Epithelial cell of proximal tubule (primary cell): ENCODE measurements around the gene SND1. TPM values are rescaled to one million over a fixed set of nuclear protein-coding genes. Genes with fewer than 3 reads are reported as not detected.

Source experiments
- DNase-seq: peaks from one replicate; pipeline ENCODE4 v3.0.0-alpha.2; 2011; ENCODE audit warnings: low read depth
- H3K4me3 ChIP-seq: 2 replicates; pipeline ENCODE4 v1.5.1; 2011; ENCODE audit warnings: low read depth, mild to moderate bottlenecking, low read length
- CTCF ChIP-seq: conservative IDR thresholded peaks from 2 replicates; pipeline ENCODE4 v1.5.1; 2012; ENCODE audit warnings: low read depth, mild to moderate bottlenecking, low read length
- total RNA-seq: library from RNA; depleted of rRNA; stranded (reverse); fragments of >200 nt; gene quantifications from 2 replicates; pipeline ENCODE4 v1.2.3, GENCODE V29; 2015

SND1 gene
- total RNA-seq, 1 donor from 2014 or later, result 122 TPM

GRCh38 chr7:127619681-127620405 lies 32.2 kb upstream of the SND1 start:
- no peak for TF ChIP-seq CTCF
- no peak for DNase-seq

GRCh38 chr7:127620406-127621233 lies 31.4 kb upstream of the SND1 start:
- no peak for TF ChIP-seq CTCF
- no peak overlapping the region for H3K4me3 ChIP-seq
- no peak for DNase-seq

More at GRCh38 chr7:127619681-127620405, 32.2 kb upstream of the SND1 start:
- no peak overlapping the region for H3K4me3 ChIP-seq

GRCh38 chr7:127625331-127625730 lies 26.7 kb upstream of the SND1 start:
- TF ChIP-seq CTCF, result no peak
- no peak overlapping the region for H3K4me3 ChIP-seq
- DNase-seq, result no peak

GRCh38 chr7:127628445-127628844 lies 23.5 kb upstream of the SND1 start:
- H3K4me3 ChIP-seq, result no peak overlapping the region
- no peak for TF ChIP-seq CTCF
- no peak for DNase-seq

- peak; percentile 68 for TF ChIP-seq CTCF
- no peak for DNase-seq
- no peak overlapping the region for H3K4me3 ChIP-seq
Measured at GRCh38 chr7:127629268-127629854, 22.6 kb upstream of the SND1 start.

GRCh38 chr7:127632276-127632910 lies 19.6 kb upstream of the SND1 start:
- DNase-seq, result no peak
- H3K4me3 ChIP-seq, result no peak overlapping the region
- TF ChIP-seq CTCF, result no peak
